Subcutaneous abdominal adipose tissue (tissue), 5 donors: ENCODE measurements around the gene POLD4.

Experiments
- H3K27ac ChIP-seq: one replicate; pipeline ENCODE4 v1.7.0; 2013; ENCODE audit warnings: low read depth, mild to moderate bottlenecking, inconsistent platforms, low read length, moderate library complexity
- H3K27me3 ChIP-seq, 5 donors: one replicate each; pipeline ENCODE4 v1.7.0; 2013; ENCODE audit warnings: low read length in 5 of 5, inconsistent platforms in 1 of 5; ENCODE audit not compliant: control insufficient read depth in 5 of 5, insufficient read depth in 4 of 5
- H3K36me3 ChIP-seq, 5 donors: one replicate each; pipeline ENCODE4 v1.7.0; 2013; ENCODE audit warnings: low read length in 5 of 5; ENCODE audit not compliant: control insufficient read depth in 5 of 5, insufficient read depth in 5 of 5
- H3K4me1 ChIP-seq, 5 donors: one replicate each; pipeline ENCODE4 v1.7.0; 2013; ENCODE audit warnings: low read length in 5 of 5, mild to moderate bottlenecking in 3 of 5, moderate library complexity in 1 of 5; ENCODE audit not compliant: control insufficient read depth in 5 of 5, insufficient read depth in 5 of 5
- H3K4me3 ChIP-seq, 5 donors: one replicate each; pipeline ENCODE4 v1.7.0; 2013; ENCODE audit warnings: low read length in 5 of 5, low read depth in 1 of 5
- H3K9ac ChIP-seq, 5 donors: one replicate each; pipeline ENCODE4 v1.7.0; 2013; ENCODE audit warnings: low read length in 5 of 5, mild to moderate bottlenecking in 4 of 5, moderate library complexity in 3 of 5
- H3K9me3 ChIP-seq, 5 donors: one replicate each; pipeline ENCODE4 v1.7.0; 2013; ENCODE audit warnings: low read length in 5 of 5; ENCODE audit not compliant: control insufficient read depth in 5 of 5
- donor health status: healthy.
- donor health status: healthy.
- donor health status: healthy.
- donor health status: healthy.
- donor health status: healthy.

Gene POLD4

DNA sequence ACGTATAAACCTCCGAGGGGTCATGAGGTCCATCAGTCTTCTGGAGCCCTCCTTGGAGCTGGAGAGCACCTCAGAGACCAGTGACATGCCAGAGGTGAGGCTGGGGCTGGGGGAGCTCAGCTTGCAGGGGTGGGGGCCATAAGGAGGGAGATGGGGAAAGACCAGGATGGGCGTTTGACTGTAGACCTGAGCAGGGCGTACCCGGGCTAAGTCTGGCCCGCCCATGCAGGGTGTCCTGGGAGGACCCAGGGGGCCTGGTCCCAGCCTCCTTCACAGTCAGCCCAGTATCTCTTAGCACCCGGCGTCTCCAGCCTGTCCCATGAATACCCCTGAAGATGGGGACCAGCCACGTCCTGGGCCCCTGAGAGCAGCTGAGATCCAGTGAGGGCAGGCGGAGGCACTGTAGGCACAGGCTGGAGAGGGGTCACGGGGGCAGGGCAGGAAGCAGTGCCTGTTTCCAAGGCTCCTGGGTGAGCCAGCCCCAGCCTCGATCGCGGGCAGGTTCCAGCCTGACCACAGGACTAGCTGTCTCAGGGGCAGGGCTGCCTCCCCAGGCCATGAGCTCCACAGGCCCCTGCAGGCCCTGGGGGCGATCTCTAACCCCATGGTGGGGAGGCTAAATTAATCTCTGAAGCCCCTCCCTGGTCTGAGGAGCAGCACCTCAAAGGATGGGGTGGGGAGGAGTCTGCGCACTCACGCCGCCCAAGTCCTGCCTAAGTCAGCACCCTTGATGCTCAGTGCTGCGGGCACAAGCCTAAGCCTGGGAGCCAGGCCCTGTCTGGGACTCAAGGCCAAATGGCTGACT, 42.9 kb downstream of the POLD4 start:
- Histone ChIP-seq H3K4me1 (no peaks in the 10 kb centered on the region), H3K9ac (no peak overlapping the region), H3K9me3 (no peaks in the 10 kb centered on the region), H3K36me3 (peaks cover 0 to 55% (median 46%) of the 10 kb centered on the region in 5 donors), H3K27me3 (no peaks in the 10 kb centered on the region), H3K4me3 (no peak overlapping the region), H3K27ac (no peak overlapping the region)

DNA sequence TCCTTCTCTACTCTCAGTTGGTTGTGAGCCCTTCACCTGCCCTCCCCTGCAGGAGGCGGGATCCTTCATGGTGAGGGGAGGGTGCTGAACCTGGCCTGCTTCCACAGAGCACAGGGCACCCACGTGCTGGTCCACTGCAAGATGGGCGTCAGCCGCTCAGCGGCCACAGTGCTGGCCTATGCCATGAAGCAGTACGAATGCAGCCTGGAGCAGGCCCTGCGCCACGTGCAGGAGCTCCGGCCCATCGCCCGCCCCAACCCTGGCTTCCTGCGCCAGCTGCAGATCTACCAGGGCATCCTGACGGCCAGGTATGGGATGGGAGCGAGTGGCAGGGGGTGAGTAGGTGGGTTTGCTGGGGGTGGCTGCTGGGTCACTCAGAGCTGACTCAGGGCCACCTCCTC, 43.7 kb downstream of the POLD4 start:
- Histone ChIP-seq H3K4me1 (peaks cover 0 to 3% (median 3%) of the 10 kb centered on the region in 5 donors), H3K27me3 (no peaks in the 10 kb centered on the region), H3K36me3 (peaks cover 0 to 55% (median 46%) of the 10 kb centered on the region in 5 donors), H3K27ac (no peak overlapping the region), H3K9me3 (no peaks in the 10 kb centered on the region), H3K4me3 (no peak overlapping the region), H3K9ac (no peak overlapping the region)

DNA sequence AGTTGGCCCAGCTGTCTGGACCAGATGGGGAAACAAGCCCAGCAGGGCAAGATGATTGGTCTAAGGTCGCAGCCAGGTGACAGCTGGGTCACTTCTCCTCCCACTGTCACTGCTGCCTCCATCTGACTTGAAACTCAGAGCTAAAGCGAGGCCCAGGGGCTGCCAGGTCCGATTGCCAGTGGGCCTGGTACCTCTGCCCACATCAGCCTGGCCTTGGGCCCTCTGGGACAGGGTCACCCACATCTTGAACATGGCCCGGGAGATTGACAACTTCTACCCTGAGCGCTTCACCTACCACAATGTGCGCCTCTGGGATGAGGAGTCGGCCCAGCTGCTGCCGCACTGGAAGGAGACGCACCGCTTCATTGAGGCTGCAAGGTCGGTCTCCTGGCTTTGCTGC, 44.2 kb downstream of the POLD4 start:
- no peak overlapping the region for H3K9ac ChIP-seq
- no peaks in the 10 kb centered on the region for H3K9me3 ChIP-seq
- no peaks in the 10 kb centered on the region for H3K27me3 ChIP-seq
- peaks cover 0 to 8% (median 8%) of the 10 kb centered on the region in 5 donors for H3K4me1 ChIP-seq
- no peak overlapping the region for H3K4me3 ChIP-seq
- peaks cover 0 to 55% (median 46%) of the 10 kb centered on the region in 5 donors for H3K36me3 ChIP-seq
- H3K27ac ChIP-seq = no peak overlapping the region

DNA sequence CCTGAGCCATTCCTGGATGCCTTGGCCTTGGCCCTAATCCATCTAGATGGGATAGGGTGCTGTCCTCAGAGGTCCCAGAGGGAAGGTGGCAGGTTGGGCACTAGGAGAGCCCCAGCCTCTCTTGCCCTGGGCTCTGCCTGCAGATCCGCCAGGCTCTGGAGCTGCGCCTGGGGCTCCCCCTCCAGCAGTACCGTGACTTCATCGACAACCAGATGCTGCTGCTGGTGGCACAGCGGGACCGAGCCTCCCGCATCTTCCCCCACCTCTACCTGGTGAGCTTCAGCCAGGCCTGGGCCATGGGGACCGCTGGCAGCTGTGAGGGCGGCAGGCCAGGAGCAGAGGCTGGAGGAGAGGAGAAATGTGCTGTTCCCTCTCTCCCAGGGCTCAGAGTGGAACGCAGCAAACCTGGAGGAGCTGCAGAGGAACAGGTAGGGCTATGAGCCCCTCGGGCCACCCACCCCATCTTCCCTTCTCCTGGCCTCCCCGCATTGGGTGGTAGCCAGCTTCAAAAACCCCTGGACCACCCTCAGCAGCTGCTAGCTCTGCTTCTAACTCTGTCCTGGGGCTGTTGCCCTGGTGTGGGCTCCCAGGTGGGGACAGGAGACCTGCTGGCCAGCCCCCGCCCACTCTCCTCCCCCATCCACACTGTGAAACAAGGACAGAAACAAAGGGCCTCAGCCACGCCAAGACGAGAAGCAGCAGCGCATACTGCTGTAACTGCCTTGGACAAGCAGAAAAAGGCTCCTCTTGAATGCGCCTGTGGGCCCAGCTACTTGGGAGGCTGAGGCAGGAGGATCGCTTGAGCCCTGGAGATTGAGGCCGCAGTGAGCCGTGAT, 45.1 kb downstream of the POLD4 start:
- Histone ChIP-seq H3K9me3 (no peaks in the 10 kb centered on the region), H3K36me3 (peaks cover 0 to 55% (median 46%) of the 10 kb centered on the region in 5 donors), H3K27ac (no peak overlapping the region), H3K27me3 (no peaks in the 10 kb centered on the region), H3K4me1 (peaks cover 0 to 17% (median 12%) of the 10 kb centered on the region in 5 donors), H3K9ac (no peak overlapping the region), H3K4me3 (no peak overlapping the region)

DNA sequence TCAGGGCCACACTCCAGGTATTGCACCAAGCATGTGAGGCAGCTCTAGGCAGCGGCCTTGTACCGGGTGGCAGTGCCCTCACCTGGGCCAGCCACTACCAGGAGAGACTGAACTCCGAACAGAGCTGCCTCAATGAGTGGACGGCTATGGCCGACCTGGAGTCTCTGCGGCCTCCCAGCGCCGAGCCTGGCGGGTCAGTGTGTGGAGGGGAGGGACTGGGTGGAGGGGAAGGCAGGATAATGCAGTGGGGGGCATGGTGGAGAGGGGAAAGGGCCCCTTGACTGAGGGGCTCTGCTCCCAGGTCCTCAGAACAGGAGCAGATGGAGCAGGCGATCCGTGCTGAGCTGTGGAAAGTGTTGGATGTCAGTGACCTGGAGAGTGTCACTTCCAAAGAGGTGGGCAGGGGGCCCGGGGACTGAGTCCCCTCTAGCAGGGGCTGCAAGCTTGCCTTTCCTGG, 45.8 kb downstream of the POLD4 start:
- H3K9ac ChIP-seq = no peak overlapping the region
- H3K4me3 ChIP-seq = no peak overlapping the region
- H3K27me3 ChIP-seq = no peaks in the 10 kb centered on the region
- peaks cover 0 to 55% (median 46%) of the 10 kb centered on the region in 5 donors for H3K36me3 ChIP-seq
- no peaks in the 10 kb centered on the region for H3K9me3 ChIP-seq
- peaks cover under 1 to 24% (median 18%) of the 10 kb centered on the region in 5 donors for H3K4me1 ChIP-seq
- no peak overlapping the region for H3K27ac ChIP-seq

DNA sequence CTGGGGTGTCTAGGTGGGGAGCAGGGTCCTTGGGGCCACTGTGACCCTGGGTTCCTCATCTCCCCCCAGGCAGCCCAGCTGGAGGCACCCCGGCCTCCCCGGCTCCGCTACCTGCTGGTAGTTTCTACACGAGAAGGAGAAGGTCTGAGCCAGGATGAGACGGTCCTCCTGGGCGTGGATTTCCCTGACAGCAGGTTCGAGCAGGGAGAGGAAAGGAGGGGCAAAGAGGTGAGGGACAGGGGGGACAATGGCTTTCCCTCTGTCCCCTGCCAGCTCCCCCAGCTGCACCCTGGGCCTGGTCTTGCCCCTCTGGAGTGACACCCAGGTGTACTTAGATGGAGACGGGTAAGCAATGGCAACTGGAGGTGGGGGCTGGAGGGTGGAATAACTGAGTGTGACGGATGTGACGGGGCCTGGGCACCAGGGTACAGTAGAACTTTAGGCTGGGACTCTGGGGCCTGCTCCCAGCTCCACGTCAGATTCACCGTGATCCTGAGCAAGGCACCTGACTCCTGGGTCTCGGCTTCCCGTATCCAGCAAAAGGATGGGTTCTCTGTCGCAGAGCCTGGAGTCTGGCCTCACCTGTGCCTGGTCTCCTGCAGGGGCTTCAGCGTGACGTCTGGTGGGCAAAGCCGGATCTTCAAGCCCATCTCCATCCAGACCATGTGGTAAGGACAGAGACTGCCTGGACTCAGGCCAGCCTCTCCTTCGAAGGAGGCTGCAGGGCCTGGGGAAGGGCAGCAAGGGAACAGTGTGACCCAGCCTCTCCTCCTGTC, 46.4 kb downstream of the POLD4 start:
- H3K27ac ChIP-seq = no peak overlapping the region
- H3K4me3 ChIP-seq = no peak overlapping the region
- no peaks in the 10 kb centered on the region for H3K27me3 ChIP-seq
- peaks cover 0 to 55% (median 45%) of the 10 kb centered on the region in 5 donors for H3K36me3 ChIP-seq
- no peak overlapping the region for H3K9ac ChIP-seq
- H3K4me1 ChIP-seq = peaks cover 2 to 30% (median 24%) of the 10 kb centered on the region in 5 donors
- H3K9me3 ChIP-seq = no peaks in the 10 kb centered on the region

DNA sequence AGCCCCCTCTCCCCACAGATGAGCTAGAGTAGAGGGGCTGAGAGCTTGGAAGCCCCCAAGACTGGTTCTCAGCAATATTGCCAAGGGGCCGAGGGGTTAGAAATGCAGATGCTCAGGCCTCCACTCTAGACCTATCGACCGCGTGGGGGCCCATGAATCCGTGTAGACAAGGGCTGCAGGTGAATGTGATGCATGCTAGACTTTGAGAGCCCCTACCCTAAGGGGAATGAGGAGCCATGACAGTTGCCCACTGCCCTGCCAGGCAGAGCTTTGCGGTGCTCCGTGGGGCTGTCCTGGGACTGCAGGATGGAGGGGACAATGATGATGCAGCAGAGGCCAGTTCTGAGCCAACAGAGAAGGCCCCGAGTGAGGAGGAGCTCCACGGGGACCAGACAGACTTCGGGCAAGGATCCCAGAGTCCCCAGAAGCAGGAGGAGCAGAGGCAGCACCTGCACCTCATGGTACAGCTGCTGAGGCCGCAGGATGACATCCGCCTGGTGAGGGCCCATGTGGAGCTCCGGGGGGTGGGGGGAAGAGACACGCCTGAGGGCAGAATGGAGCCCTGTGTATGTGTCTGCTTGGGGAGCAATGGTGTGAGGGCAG, 48.7 kb downstream of the POLD4 start:
- no peaks in the 10 kb centered on the region for H3K27me3 ChIP-seq
- H3K9me3 ChIP-seq = no peaks in the 10 kb centered on the region
- peak overlapping the region in 2 of 5 donors; percentile 82 for H3K9ac ChIP-seq
- H3K4me1 ChIP-seq = peaks cover 2 to 38% (median 27%) of the 10 kb centered on the region in 5 donors
- H3K27ac ChIP-seq = no peak overlapping the region
- peaks cover 0 to 55% (median 48%) of the 10 kb centered on the region in 5 donors for H3K36me3 ChIP-seq
- H3K4me3 ChIP-seq = peak overlapping the region in 4 of 5 donors; percentile 67 to 86 (median 83)

DNA sequence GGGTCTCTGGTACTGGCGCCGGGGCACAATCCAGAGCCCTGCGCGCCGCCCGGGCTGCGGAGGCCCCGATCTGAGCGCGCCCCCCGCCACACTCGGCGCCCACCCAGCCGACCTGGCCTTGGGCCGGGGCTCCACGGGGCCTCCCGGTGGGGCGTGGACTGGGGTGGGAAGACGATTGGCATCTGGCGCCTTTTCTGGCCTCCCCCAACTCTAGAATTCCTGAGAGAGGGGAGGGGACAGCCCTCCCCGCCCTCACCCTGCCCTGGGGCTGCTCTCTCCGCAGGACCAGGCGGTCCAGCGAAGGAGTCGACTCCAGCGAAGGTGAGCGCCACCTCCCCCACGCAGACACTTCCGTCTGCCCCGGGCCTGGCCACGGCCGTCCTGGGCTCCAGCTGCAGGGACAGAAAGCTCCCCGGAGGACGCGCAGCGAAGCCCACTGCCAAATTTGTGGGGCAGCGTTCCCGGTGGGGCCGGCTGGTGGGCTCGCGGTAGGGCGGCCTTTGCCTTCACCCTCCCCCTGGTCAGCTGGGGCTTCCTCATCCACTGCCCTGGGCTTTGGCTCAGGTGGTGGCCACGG, 49.4 kb downstream of the POLD4 start:
- H3K27me3 ChIP-seq = no peaks in the 10 kb centered on the region
- peaks cover 0 to 55% (median 48%) of the 10 kb centered on the region in 5 donors for H3K36me3 ChIP-seq
- H3K27ac ChIP-seq = no peak overlapping the region
- no peaks in the 10 kb centered on the region for H3K9me3 ChIP-seq
- H3K4me3 ChIP-seq = peak overlapping the region in 4 of 5 donors; percentile 67 to 86 (median 83)
- H3K9ac ChIP-seq = peak overlapping the region in 4 of 5 donors; percentile 70 to 82 (median 77)
- peaks cover 2 to 38% (median 27%) of the 10 kb centered on the region in 5 donors for H3K4me1 ChIP-seq
